Tibial nerve (tissue), 4 donors: ENCODE results near the gene POU3F1. TPM values are rescaled to one million over a fixed set of nuclear protein-coding genes. Genes with fewer than 3 reads are reported as not detected.

Experiments used
- DNase-seq, 2 donors: peaks; one replicate each; pipeline ENCODE4 v3.0.0-alpha.2; 2019; ENCODE audit warnings: low spot score in 2 of 2
- H3K27ac ChIP-seq, 4 donors: fragments of 200-600 bp; sonication (generic) in 3 of 4; one replicate each; pipeline ENCODE4 v1.5.1; 2017 to 2019; ENCODE audit warnings: mild to moderate bottlenecking in 1 of 4
- H3K27me3 ChIP-seq, 2 donors: fragments of 200-600 bp; sonication (generic) in 1 of 2; one replicate each; pipeline versions ENCODE4 v1.5.1 to v1.6.0; 2017 to 2019
- H3K36me3 ChIP-seq, 3 donors: fragments of 200-600 bp; sonication (generic); one replicate each; pipeline ENCODE4 v1.5.1; 2018 to 2019
- H3K4me1 ChIP-seq, 4 donors: fragments of 200-600 bp; sonication (generic) in 3 of 4; one replicate each; pipeline ENCODE4 v1.5.1; 2017 to 2019
- H3K4me3 ChIP-seq, 4 donors: fragments of 200-600 bp; sonication (generic) in 3 of 4; one replicate each; pipeline ENCODE4 v1.5.1; 2017 to 2019; ENCODE audit warnings: mild to moderate bottlenecking in 1 of 4, moderate library complexity in 1 of 4
- H3K9me3 ChIP-seq, 4 donors: fragments of 200-600 bp; sonication (generic) in 3 of 4; one replicate each; pipeline ENCODE4 v1.5.1; 2017 to 2019
- CTCF ChIP-seq, 5 experiments: fragments of 200-600 bp in 3 of 5; fragments of 450-650 bp in 2 of 5; sonication (generic) in 3 of 5; IDR thresholded peaks; one replicate each; pipeline ENCODE4 v1.5.1; 2016 to 2019; ENCODE audit warnings: antibody characterized with exemption in 5 of 5, mild to moderate bottlenecking in 3 of 5, moderate library complexity in 2 of 5
- EP300 ChIP-seq, 2 donors: sonication (generic); formaldehyde crosslinking; IDR thresholded peaks; one replicate each; pipeline ENCODE4 v1.6.1; 2017; ENCODE audit warnings: antibody characterized with exemption in 2 of 2, mild to moderate bottlenecking in 1 of 2
- POLR2A ChIP-seq, 2 donors: fragments of 450-650 bp; IDR thresholded peaks; one replicate each; pipeline ENCODE4 v1.6.1; 2017; ENCODE audit warnings: antibody characterized with exemption in 2 of 2, mild to moderate bottlenecking in 2 of 2, moderate library complexity in 2 of 2
- WGBS, 2 donors: methylation state at CpG; one replicate each; pipeline ENCODE4 v1.1.5; 2018; 5-methylcytosine and 5-hydroxymethylcytosine counted together
- total RNA-seq, 4 donors: library from RNA; depleted of rRNA; stranded (reverse); fragments of >200 nt; gene quantifications; one replicate each; pipeline ENCODE4 v1.1.0, GENCODE V29; 2016

The POU3F1 gene
- total RNA-seq, 4 donors from 2014 or later: 11.6 to 53.4 (median 24.8) TPM

GRCh38 chr1:38041936-38042834 lies 4.4 kb downstream of the POU3F1 start:
- 65 to 78% methylated on average over 19 to 21 of the region's 21 CpGs for WGBS, 2 donors
- TF ChIP-seq CTCF (IDR thresholded peaks at IDR 0.05) (no peak), POLR2A (IDR thresholded peaks at IDR 0.05) (peak in 1 of 2 donors; percentile 14), EP300 (IDR thresholded peaks at IDR 0.05) (peak in 1 of 2 donors; percentile 22)
- no peak for DNase-seq
- Histone ChIP-seq H3K4me3 (peak overlapping the region; percentile 15 to 79 (median 46)), H3K36me3 (peaks cover 0 to 4% (median 0%) of the 10 kb centered on the region in 3 donors), H3K4me1 (peaks cover 0 to 43% (median 8%) of the 10 kb centered on the region in 4 donors), H3K27me3 (peaks cover 0 to 50% of the 10 kb centered on the region in 2 donors), H3K27ac (peak overlapping the region; percentile 67 to 95 (median 82)), H3K9me3 (no peaks in the 10 kb centered on the region)

- no peak for DNase-seq
- Histone ChIP-seq H3K4me1 (peaks cover 0 to 44% (median 3%) of the 10 kb centered on the region in 4 donors), H3K27ac (peak overlapping the region; percentile 60 to 95 (median 77)), H3K27me3 (peaks cover 0 to 40% of the 10 kb centered on the region in 2 donors), H3K4me3 (no peak overlapping the region), H3K9me3 (no peaks in the 10 kb centered on the region), H3K36me3 (no peaks in the 10 kb centered on the region)
- 64 to 65% methylated on average over 17 of the region's 17 CpGs for WGBS, 2 donors
- TF ChIP-seq POLR2A (IDR thresholded peaks at IDR 0.05): peak in 1 of 2 donors; percentile 27
- peak; percentile 14 to 72 for TF ChIP-seq EP300 (IDR thresholded peaks at IDR 0.05)
- TF ChIP-seq CTCF (IDR thresholded peaks at IDR 0.05): no peak
Measured at GRCh38 chr1:38039331-38040088, 7.1 kb downstream of the POU3F1 start.

- H3K27me3 ChIP-seq: peaks cover 0 to 33% of the 10 kb centered on the region in 2 donors
- no peak overlapping the region for H3K4me3 ChIP-seq
- no peak for TF ChIP-seq EP300 (IDR thresholded peaks at IDR 0.05)
- no peak for TF ChIP-seq POLR2A (IDR thresholded peaks at IDR 0.05)
- no peak for TF ChIP-seq CTCF (IDR thresholded peaks at IDR 0.05)
- no peak for DNase-seq
- WGBS, 2 donors: 20 to 37% methylated on average over 10 of the region's 10 CpGs
- H3K27ac ChIP-seq: peak overlapping the region; percentile 60 to 95 (median 77)
- peaks cover 0 to 37% (median under 1%) of the 10 kb centered on the region in 4 donors for H3K4me1 ChIP-seq
- no peaks in the 10 kb centered on the region for H3K9me3 ChIP-seq
- H3K36me3 ChIP-seq: no peaks in the 10 kb centered on the region
Measured at GRCh38 chr1:38038861-38039260, 7.7 kb downstream of the POU3F1 start.

- Histone ChIP-seq H3K4me3 (no peak overlapping the region), H3K9me3 (no peaks in the 10 kb centered on the region), H3K27me3 (peaks cover 0 to 18% of the 10 kb centered on the region in 2 donors), H3K4me1 (peaks cover 0 to 43% (median 0%) of the 10 kb centered on the region in 4 donors), H3K27ac (peak overlapping the region in 2 of 4 donors; percentile 86 to 95), H3K36me3 (no peaks in the 10 kb centered on the region)
- no peak for DNase-seq
- 53 to 54% methylated on average over 5 of the region's 5 CpGs for WGBS, 2 donors
- TF ChIP-seq EP300 (IDR thresholded peaks at IDR 0.05) (no peak), CTCF (IDR thresholded peaks at IDR 0.05) (peak in 1 of 5 experiments; percentile 6)
Measured at GRCh38 chr1:38037221-38037939, 9.2 kb downstream of the POU3F1 start.
